Panc1 (cell line): ENCODE results near the gene CAD.

Experiments
- CTCF ChIP-seq: fragments of 450-650 bp; IDR thresholded peaks from 2 replicates; pipeline ENCODE4 v1.5.1; 2017; ENCODE audit warnings: mild to moderate bottlenecking
- POLR2AphosphoS5 ChIP-seq: IDR thresholded peaks from 2 replicates; pipeline ENCODE4 v1.6.1; 2012; ENCODE audit warnings: mild to moderate bottlenecking, low read depth, low read length, moderate library complexity
- TCF7L2 ChIP-seq: IDR thresholded peaks from 2 replicates; pipeline ENCODE4 v1.6.1; 2011; ENCODE audit warnings: mild to moderate bottlenecking, low read depth, low read length, inconsistent platforms

GRCh38 chr2:27218614-27219013 lies 1.4 kb downstream of the CAD start:
- TF ChIP-seq CTCF (no peak), POLR2AphosphoS5 (no peak), TCF7L2 (no peak)
